H9 (cell line): ENCODE results near the gene FIBP. TPM values are rescaled to one million over a fixed set of nuclear protein-coding genes. Genes with fewer than 3 reads are reported as not detected.

Experiments used
- DNase-seq: peaks from one replicate; pipeline ENCODE4 v3.0.0-alpha.2; 2017
- H2AFZ ChIP-seq: one replicate; pipeline ENCODE4 v1.6.1; 2013; ENCODE audit warnings: mild to moderate bottlenecking, low read length, control low read depth, moderate library complexity
- H2AK5ac ChIP-seq: 2 replicates; pipeline ENCODE4 v1.6.1; 2013; ENCODE audit warnings: low read length, control low read depth, mixed read lengths; ENCODE audit not compliant: insufficient read length
- H2BK120ac ChIP-seq: one replicate; pipeline ENCODE4 v1.6.1; 2013; ENCODE audit warnings: low read depth, mild to moderate bottlenecking, low read length, control low read depth, inconsistent platforms; ENCODE audit not compliant: poor library complexity, severe bottlenecking
- H2BK12ac ChIP-seq: 2 replicates; pipeline ENCODE4 v1.6.1; 2013; ENCODE audit warnings: low read length, control low read depth, mixed read lengths, low read depth; ENCODE audit not compliant: insufficient read length
- H2BK15ac ChIP-seq: 2 replicates; pipeline ENCODE4 v1.6.1; 2013; ENCODE audit warnings: low read depth, low read length, control low read depth
- H2BK20ac ChIP-seq: one replicate; pipeline ENCODE4 v1.6.1; 2013; ENCODE audit warnings: low read depth, mild to moderate bottlenecking, low read length, control low read depth, inconsistent platforms; ENCODE audit not compliant: poor library complexity, severe bottlenecking
- H2BK5ac ChIP-seq: 2 replicates; pipeline ENCODE4 v1.6.1; 2013; ENCODE audit warnings: low read length, control low read depth, mixed read lengths; ENCODE audit not compliant: insufficient read length
- H3K14ac ChIP-seq: 2 replicates; pipeline ENCODE4 v1.6.1; 2013; ENCODE audit warnings: low read length, control low read depth; ENCODE audit not compliant: insufficient read depth
- H3K18ac ChIP-seq: 2 replicates; pipeline ENCODE4 v1.6.1; 2013; ENCODE audit warnings: low read depth, mild to moderate bottlenecking, mixed read lengths, low read length, control low read depth; ENCODE audit not compliant: insufficient read length
- H3K23ac ChIP-seq: 2 replicates; pipeline ENCODE4 v1.6.1; 2013; ENCODE audit warnings: low read length, control low read depth, mixed read lengths, low read depth; ENCODE audit not compliant: insufficient read length
- H3K23me2 ChIP-seq: 2 replicates; pipeline ENCODE4 v1.6.1; 2013; ENCODE audit warnings: low read depth, mild to moderate bottlenecking, mixed read lengths, low read length, control low read depth; ENCODE audit not compliant: insufficient read length, poor library complexity, severe bottlenecking
- H3K27ac ChIP-seq: 2 replicates; pipeline ENCODE4 v1.5.1; 2013; ENCODE audit warnings: low read length, control low read depth, mixed read lengths, low read depth; ENCODE audit not compliant: insufficient read length
- H3K27me3 ChIP-seq: 2 replicates; pipeline ENCODE4 v1.6.1; 2013; ENCODE audit warnings: low read length, control low read depth, inconsistent platforms; ENCODE audit not compliant: insufficient read depth
- H3K4ac ChIP-seq: 2 replicates; pipeline ENCODE4 v1.6.1; 2013; ENCODE audit warnings: low read depth, mild to moderate bottlenecking, control low read depth, inconsistent platforms, low read length, moderate library complexity
- H3K4me1 ChIP-seq: 2 replicates; pipeline ENCODE4 v1.6.1; 2013; ENCODE audit warnings: low read length, control low read depth, inconsistent platforms; ENCODE audit not compliant: insufficient read depth
- H3K4me2 ChIP-seq: 2 replicates; pipeline ENCODE4 v1.6.1; 2013; ENCODE audit warnings: low read length, control low read depth, mixed read lengths; ENCODE audit not compliant: insufficient read length, insufficient read depth
- H3K56ac ChIP-seq: 2 replicates; pipeline ENCODE4 v1.6.1; 2013; ENCODE audit warnings: low read depth, mild to moderate bottlenecking, mixed read lengths, low read length, control low read depth; ENCODE audit not compliant: insufficient read length
- H3K79me1 ChIP-seq: 2 replicates; pipeline ENCODE4 v1.6.1; 2013; ENCODE audit warnings: low read depth, mild to moderate bottlenecking, moderate library complexity, low read length, control low read depth, inconsistent platforms; ENCODE audit not compliant: insufficient read depth, poor library complexity, severe bottlenecking
- H3K79me2 ChIP-seq: 2 replicates; pipeline ENCODE4 v1.6.1; 2013; ENCODE audit warnings: low read length, control low read depth, inconsistent platforms; ENCODE audit not compliant: insufficient read depth
- H3K9ac ChIP-seq: 2 replicates; pipeline ENCODE4 v1.6.1; 2013; ENCODE audit warnings: low read length, control low read depth, mixed read lengths; ENCODE audit not compliant: insufficient read length; ENCODE audit errors: extremely low read depth
- H3K9me3 ChIP-seq: one replicate; pipeline ENCODE4 v1.6.1; 2013; ENCODE audit warnings: low read depth, low read length, inconsistent platforms; ENCODE audit not compliant: control insufficient read depth
- H3T11ph ChIP-seq: one replicate; pipeline ENCODE4 v1.6.1; 2013; ENCODE audit warnings: mild to moderate bottlenecking, low read length, control low read depth, inconsistent platforms
- H4K20me1 ChIP-seq: one replicate; pipeline ENCODE4 v1.6.1; 2013; ENCODE audit not compliant: control insufficient read depth, insufficient read length, insufficient read depth
- H4K5ac ChIP-seq: 2 replicates; pipeline ENCODE4 v1.6.1; 2013; ENCODE audit warnings: low read depth, mild to moderate bottlenecking, mixed read lengths, low read length, control low read depth; ENCODE audit not compliant: insufficient read length
- H4K8ac ChIP-seq: replicated peaks from 2 replicates; pipeline ENCODE4 v1.6.1; 2013; ENCODE audit warnings: low read length, control low read depth, mixed read lengths, low read depth; ENCODE audit not compliant: insufficient read length
- H4K91ac ChIP-seq: 2 replicates; pipeline ENCODE4 v1.6.1; 2013; ENCODE audit warnings: low read depth, mild to moderate bottlenecking, moderate library complexity, mixed read lengths, low read length, control low read depth; ENCODE audit not compliant: insufficient read length
- H3K27ac Mint-ChIP-seq, 3 experiments: 2 replicates in 2 of 3; 3 replicates in 1 of 3; pipeline ENCODE4 v1.8.0; 2020 to 2021; ENCODE audit warnings: mixed read lengths in 3 of 3, mild to moderate bottlenecking in 1 of 3, moderate library complexity in 1 of 3
- H3K27me3 Mint-ChIP-seq: 2 replicates; pipeline ENCODE4 v1.8.0; 2021; ENCODE audit warnings: low read depth, mild to moderate bottlenecking, moderate library complexity, mixed read lengths
- H3K36me3 Mint-ChIP-seq, 3 experiments: 2 replicates in 2 of 3; 3 replicates in 1 of 3; pipeline ENCODE4 v1.8.0; 2020 to 2021; ENCODE audit warnings: low read depth in 3 of 3, mixed read lengths in 3 of 3; ENCODE audit not compliant: insufficient read depth in 1 of 3
- H3K4me1 Mint-ChIP-seq, 2 experiments: 2 replicates each; pipeline ENCODE4 v1.8.0; 2020; ENCODE audit warnings: mixed read lengths in 2 of 2
- H3K4me3 Mint-ChIP-seq, 2 experiments: 2 replicates in 1 of 2; 3 replicates in 1 of 2; pipeline ENCODE4 v1.8.0; 2020 to 2021; ENCODE audit warnings: mild to moderate bottlenecking in 2 of 2, mixed read lengths in 2 of 2, moderate library complexity in 1 of 2
- H3K9me3 Mint-ChIP-seq, 2 experiments: 2 replicates in 1 of 2; 3 replicates in 1 of 2; pipeline ENCODE4 v1.8.0; 2020; ENCODE audit warnings: mild to moderate bottlenecking in 2 of 2, mixed read lengths in 2 of 2, moderate library complexity in 1 of 2
- CTCF ChIP-seq: fragments of 200-600 bp; sonication (generic); conservative IDR thresholded peaks from 3 replicates; pipeline ENCODE4 v1.8.0; 2021; ENCODE audit warnings: antibody characterized with exemption, mild to moderate bottlenecking
- WGBS: extraction: QIAGEN DNeasy Blood & Tissue Kit; methylation state at CpG from one replicate; pipeline ENCODE4 v1.1.7; 2013; ENCODE audit warnings: missing lambda C conversion rate, low lambda C conversion rate, mixed read lengths; ENCODE audit not compliant: insufficient read length; ENCODE audit errors: extremely low coverage; 5-methylcytosine and 5-hydroxymethylcytosine counted together
- total RNA-seq: library from RNA; stranded (reverse); gene quantifications from 2 replicates; pipeline ENCODE4 v1.2.1, GENCODE V29; 2021

Gene FIBP
- total RNA-seq, 1 experiment from 2014 or later: 87.0 TPM

GRCh38 chr11:65887723-65888162 is 528 bp downstream of the FIBP start:
- Mint-ChIP-seq H3K9me3 (peaks cover 2 to 4% of the 10 kb centered on the region in 2 experiments; a peak in 2 of 5 replicates), H3K36me3 (peaks cover 30 to 55% (median 45%) of the 10 kb centered on the region in 3 experiments), H3K27me3 (peaks cover 17% of the 10 kb centered on the region), H3K4me1 (peaks cover 34 to 48% of the 10 kb centered on the region in 2 experiments), H3K27ac (peak overlapping the region; percentile 18 to 99 (median 98); a peak in 4 of 7 replicates), H3K4me3 (peak overlapping the region; percentile 97 to 98)
- Histone ChIP-seq H3K4ac (no peak overlapping the region), H3T11ph (no peak overlapping the region), H3K9ac (peak overlapping the region; percentile 24), H2BK12ac (no peak overlapping the region), H3K18ac (no peak overlapping the region), H3K79me2 (no peaks in the 10 kb centered on the region; the same call in 1 of the 2 replicates), H2BK5ac (no peak overlapping the region), H3K27me3 (peaks cover 6% of the 10 kb centered on the region; the same call in 1 of the 2 replicates), H3K23ac (no peak overlapping the region), H3K9me3 (no peaks in the 10 kb centered on the region), H4K91ac (no peak overlapping the region), H3K56ac (no peak overlapping the region), H2BK15ac (no peak overlapping the region), H4K20me1 (no peaks in the 10 kb centered on the region), H4K8ac (no peak overlapping the region), H3K14ac (peak overlapping the region; percentile 14; the same call in 1 of the 2 replicates), H2BK20ac (no peak overlapping the region), H4K5ac (no peak overlapping the region), H3K23me2 (peaks cover 23% of the 10 kb centered on the region), H2AK5ac (no peak overlapping the region), H3K27ac (no peak overlapping the region), H3K4me2 (peak overlapping the region; percentile 70), H2BK120ac (no peak overlapping the region), H2AFZ (no peak overlapping the region), H3K79me1 (no peaks in the 10 kb centered on the region), H3K4me1 (peaks cover 9% of the 10 kb centered on the region; the same call in 1 of the 2 replicates)
- no peak for TF ChIP-seq CTCF
- no CpG with 5 or more reads among the region's 23 CpGs for WGBS
- no peak for DNase-seq
